Pons (tissue), 1 donor: ENCODE measurements around the gene VPS41.
"Not testable (repeated sequence)": the region's sequence is repeated elsewhere in the genome, so short reads cannot be mapped to it uniquely, and the experiment has no call there.

Experiments
- DNase-seq: peaks from one replicate; pipeline ENCODE4 v3.0.0-alpha.2; 2016; ENCODE audit warnings: low spot score

VPS41 gene

GRCh38 chr7:38908759-38909335, at the start of gene VPS41:
Gene VPS41, minus strand, starts transcription at chr7:38909191. Its CDS starts 17 bp downstream, at chr7:38909174.
- DNase-seq: peak; percentile 88

- DNase-seq: no peak
These were observed 46.9 kb upstream of the VPS41 start for GRCh38 chr7:38955892-38956291.

GRCh38 chr7:38953971-38954370, 45.0 kb upstream of the VPS41 start:
- no peak for DNase-seq

- DNase-seq: no peak
These were observed 44.2 kb upstream of the VPS41 start for GRCh38 chr7:38953227-38953626.

GRCh38 chr7:38951213-38951612, 42.2 kb upstream of the VPS41 start:
- no peak for DNase-seq

- no peak for DNase-seq
These were observed 41.3 kb upstream of the VPS41 start for GRCh38 chr7:38950309-38950708.

GRCh38 chr7:38947541-38947940, 38.5 kb upstream of the VPS41 start:
- DNase-seq: not testable (repeated sequence)

GRCh38 chr7:38942431-38943051, 33.5 kb upstream of the VPS41 start:
- DNase-seq: no peak

- DNase-seq: no peak
These were observed 31.8 kb upstream of the VPS41 start for GRCh38 chr7:38940774-38941173.

GRCh38 chr7:38938589-38938988, 29.6 kb upstream of the VPS41 start:
- DNase-seq: no peak

- no peak for DNase-seq
These were observed 29.1 kb upstream of the VPS41 start for GRCh38 chr7:38938001-38938485.

- DNase-seq: no peak
These were observed 27.6 kb upstream of the VPS41 start for GRCh38 chr7:38936641-38937040.

- DNase-seq: no peak
These were observed 25.5 kb upstream of the VPS41 start for GRCh38 chr7:38934536-38934935.

- DNase-seq: no peak
These were observed 25.1 kb upstream of the VPS41 start for GRCh38 chr7:38934051-38934450.

- DNase-seq: peak; percentile 66
These were observed 23.6 kb upstream of the VPS41 start for GRCh38 chr7:38932509-38933168.

- no peak for DNase-seq
These were observed 20.6 kb upstream of the VPS41 start for GRCh38 chr7:38929460-38930171.

GRCh38 chr7:38928506-38928905, 19.5 kb upstream of the VPS41 start:
- no peak for DNase-seq

- no peak for DNase-seq
These were observed 18.8 kb upstream of the VPS41 start for GRCh38 chr7:38927751-38928150.

GRCh38 chr7:38920731-38921130, 11.7 kb upstream of the VPS41 start:
- no peak for DNase-seq

GRCh38 chr7:38916396-38916795, 7.4 kb upstream of the VPS41 start:
- DNase-seq: no peak

- no peak for DNase-seq
These were observed 879 bp upstream of the VPS41 start for GRCh38 chr7:38909870-38910269.

- no peak for DNase-seq
These were observed 1.2 kb downstream of the VPS41 start for GRCh38 chr7:38907766-38908165.

GRCh38 chr7:38907066-38907465, 1.9 kb downstream of the VPS41 start:
- peak; percentile 32 for DNase-seq
